MCF 10A (cell line): ENCODE results near the gene FHL1. TPM values are rescaled to one million over a fixed set of nuclear protein-coding genes. Genes with fewer than 3 reads are reported as not detected.

ENCODE experiments used
- BruUV-seq: library from RNA; stranded (reverse); fragments of 400-500 nt; replicated peaks from 2 replicates; lab custom pipeline; 2021; lab: Mats Ljungman, UMichigan
- CTCF ChIA-PET: fragments of 300-600 bp; sonication (Branson Sonifier 250); formaldehyde crosslinking; extraction: SDS; loops from one replicate; lab custom pipeline; 2021; ENCODE audit warnings: antibody characterized with exemption, inconsistent platforms; lab: Yijun Ruan, JAX
- POLR2A ChIA-PET: fragments of 300-600, 350-650 bp; sonication (Branson Sonifier 250); formaldehyde crosslinking; extraction: SDS; loops from one replicate; lab custom pipeline; 2020; ENCODE audit warnings: antibody characterized with exemption, inconsistent platforms; lab: Yijun Ruan, JAX
- DNase-seq: peaks from one replicate; pipeline ENCODE4 v3.0.0-alpha.2; 2018; ENCODE audit not compliant: unreplicated experiment
- H3K27ac Mint-ChIP-seq: one replicate; pipeline ENCODE4 v1.8.0; 2022; ENCODE audit warnings: mild to moderate bottlenecking, low read depth, mixed read lengths; ENCODE audit not compliant: unreplicated experiment
- H3K27me3 Mint-ChIP-seq: one replicate; pipeline ENCODE4 v1.8.0; 2022; ENCODE audit warnings: mixed read lengths; ENCODE audit not compliant: insufficient read depth, unreplicated experiment
- H3K36me3 Mint-ChIP-seq: one replicate; pipeline ENCODE4 v1.8.0; 2022; ENCODE audit warnings: mild to moderate bottlenecking, moderate library complexity, mixed read lengths; ENCODE audit not compliant: insufficient read depth, unreplicated experiment
- H3K4me1 Mint-ChIP-seq: one replicate; pipeline ENCODE4 v1.8.0; 2022; ENCODE audit warnings: mixed read lengths; ENCODE audit not compliant: insufficient read depth, unreplicated experiment
- H3K4me3 Mint-ChIP-seq: one replicate; pipeline ENCODE4 v1.8.0; 2022; ENCODE audit warnings: mild to moderate bottlenecking, moderate library complexity, mixed read lengths; ENCODE audit not compliant: unreplicated experiment
- H3K9me3 Mint-ChIP-seq: one replicate; pipeline ENCODE4 v1.8.0; 2022; ENCODE audit warnings: mixed read lengths; ENCODE audit not compliant: unreplicated experiment
- intact Hi-C: fragments of 100-400 bp; cut with micrococcal nuclease; formaldehyde crosslinking; loops from 2 replicates; pipeline ENCODE4 v1.14.1; 2022
- total RNA-seq: library from RNA; stranded (reverse); gene quantifications from 2 replicates; pipeline ENCODE4 v1.2.3, GENCODE V29; 2022
- TF ChIP-seq, protein P1 (sequence below): fragments of 200-600 bp; IDR thresholded peaks from one replicate; pipeline ENCODE4 v1.8.0; 2022; ENCODE audit warnings: antibody characterized with exemption, mild to moderate bottlenecking; ENCODE audit not compliant: unreplicated experiment

The FHL1 gene
- total RNA-seq, 1 experiment from 2014 or later = 16.6 TPM

DNA sequence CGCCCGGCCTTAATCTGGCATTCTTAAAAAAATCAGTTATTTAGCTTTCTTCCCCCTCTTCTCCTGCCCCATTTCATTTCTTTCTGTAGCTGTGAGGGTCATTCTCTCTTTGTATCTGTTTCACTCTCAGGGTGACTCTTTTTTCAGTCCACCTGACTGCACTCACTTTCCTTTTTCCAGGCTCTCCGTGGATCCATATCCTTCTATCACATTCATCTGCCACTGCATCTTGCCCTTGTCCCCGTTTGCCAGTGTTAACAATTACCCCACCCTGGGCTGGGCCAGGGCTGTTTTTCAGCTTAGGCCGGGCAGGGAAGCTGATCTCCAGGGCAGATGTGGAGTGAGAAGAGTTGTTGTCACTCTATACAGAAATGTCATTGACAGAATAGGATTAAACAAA, 7.7 kb downstream of the FHL1 start:
- no peak for DNase-seq
- H3K27ac Mint-ChIP-seq = no peak overlapping the region
- ChIA-PET POLR2A (interaction anchor here (0.6 kb wide), 1 partner anchor 118 kb away, joined by 3 read pairs; no protein-coding TSS in a partner anchor), CTCF (interaction anchor here (0.7 to 4.2 kb wide), 5 partner anchors 7 to 265 kb away, joined by 3 to 22 read pairs (median 4); no protein-coding TSS in a partner anchor)
- H3K9me3 Mint-ChIP-seq = no peaks in the 10 kb centered on the region
- H3K36me3 Mint-ChIP-seq = no peaks in the 10 kb centered on the region
- intact Hi-C loops = no loop called here
- BruUV-seq = no TSS peak
- TF ChIP-seq, protein P1, sequence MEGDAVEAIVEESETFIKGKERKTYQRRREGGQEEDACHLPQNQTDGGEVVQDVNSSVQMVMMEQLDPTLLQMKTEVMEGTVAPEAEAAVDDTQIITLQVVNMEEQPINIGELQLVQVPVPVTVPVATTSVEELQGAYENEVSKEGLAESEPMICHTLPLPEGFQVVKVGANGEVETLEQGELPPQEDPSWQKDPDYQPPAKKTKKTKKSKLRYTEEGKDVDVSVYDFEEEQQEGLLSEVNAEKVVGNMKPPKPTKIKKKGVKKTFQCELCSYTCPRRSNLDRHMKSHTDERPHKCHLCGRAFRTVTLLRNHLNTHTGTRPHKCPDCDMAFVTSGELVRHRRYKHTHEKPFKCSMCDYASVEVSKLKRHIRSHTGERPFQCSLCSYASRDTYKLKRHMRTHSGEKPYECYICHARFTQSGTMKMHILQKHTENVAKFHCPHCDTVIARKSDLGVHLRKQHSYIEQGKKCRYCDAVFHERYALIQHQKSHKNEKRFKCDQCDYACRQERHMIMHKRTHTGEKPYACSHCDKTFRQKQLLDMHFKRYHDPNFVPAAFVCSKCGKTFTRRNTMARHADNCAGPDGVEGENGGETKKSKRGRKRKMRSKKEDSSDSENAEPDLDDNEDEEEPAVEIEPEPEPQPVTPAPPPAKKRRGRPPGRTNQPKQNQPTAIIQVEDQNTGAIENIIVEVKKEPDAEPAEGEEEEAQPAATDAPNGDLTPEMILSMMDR = no peak
- peaks cover 62% of the 10 kb centered on the region for H3K27me3 Mint-ChIP-seq
- H3K4me1 Mint-ChIP-seq = peaks cover 8% of the 10 kb centered on the region
- H3K4me3 Mint-ChIP-seq = no peak overlapping the region

- H3K27me3 Mint-ChIP-seq = peaks cover 61% of the 10 kb centered on the region
- TF ChIP-seq, protein P1 = no peak
- no TSS peak for BruUV-seq
- intact Hi-C loops = no loop called here
- no peaks in the 10 kb centered on the region for H3K9me3 Mint-ChIP-seq
- no peak for DNase-seq
- POLR2A ChIA-PET = interaction anchor here (0.7 kb wide), 1 partner anchor 127 kb away, joined by 3 read pairs; no protein-coding TSS in a partner anchor
- no peaks in the 10 kb centered on the region for H3K36me3 Mint-ChIP-seq
- H3K4me3 Mint-ChIP-seq = no peak overlapping the region
- CTCF ChIA-PET = interaction anchor here (0.7 to 1.4 kb wide), 2 partner anchors 63 to 129 kb away, joined by 3 to 6 read pairs; no protein-coding TSS in a partner anchor
- H3K27ac Mint-ChIP-seq = no peak overlapping the region
- peaks cover 8% of the 10 kb centered on the region for H3K4me1 Mint-ChIP-seq
Measured at GRCh38 chrX:136156560-136157117, 9.3 kb downstream of the FHL1 start.

DNA sequence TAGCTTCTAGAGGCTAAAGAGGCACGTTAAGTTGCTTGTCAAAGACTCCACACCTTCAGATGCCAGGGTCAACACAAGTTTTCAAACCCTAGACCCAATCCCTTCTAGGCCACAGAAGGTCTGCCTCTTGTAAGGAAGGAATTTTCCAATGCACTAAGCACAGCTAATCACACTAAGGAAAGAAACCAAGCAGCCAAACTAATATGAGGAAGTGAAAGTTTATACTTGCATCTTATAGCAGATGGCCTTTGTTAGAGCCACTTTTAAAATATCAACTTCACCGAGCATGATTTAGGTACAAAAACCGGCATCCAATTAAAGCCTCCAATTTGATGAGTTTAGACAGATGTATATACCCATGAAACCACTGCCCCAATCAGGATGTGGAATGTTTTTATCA, 9.9 kb downstream of the FHL1 start:
- Mint-ChIP-seq H3K27me3 (peaks cover 67% of the 10 kb centered on the region), H3K36me3 (no peaks in the 10 kb centered on the region), H3K4me1 (peaks cover 8% of the 10 kb centered on the region), H3K27ac (no peak overlapping the region), H3K4me3 (no peak overlapping the region), H3K9me3 (no peaks in the 10 kb centered on the region)
- intact Hi-C loops = no loop called here
- TF ChIP-seq, protein P1 = no peak
- DNase-seq = no peak
- BruUV-seq = no TSS peak
- ChIA-PET POLR2A (no interaction called here), CTCF (interaction anchor here (0.7 kb wide), 1 partner anchor 64 kb away, joined by 3 read pairs; no protein-coding TSS in a partner anchor)

DNA sequence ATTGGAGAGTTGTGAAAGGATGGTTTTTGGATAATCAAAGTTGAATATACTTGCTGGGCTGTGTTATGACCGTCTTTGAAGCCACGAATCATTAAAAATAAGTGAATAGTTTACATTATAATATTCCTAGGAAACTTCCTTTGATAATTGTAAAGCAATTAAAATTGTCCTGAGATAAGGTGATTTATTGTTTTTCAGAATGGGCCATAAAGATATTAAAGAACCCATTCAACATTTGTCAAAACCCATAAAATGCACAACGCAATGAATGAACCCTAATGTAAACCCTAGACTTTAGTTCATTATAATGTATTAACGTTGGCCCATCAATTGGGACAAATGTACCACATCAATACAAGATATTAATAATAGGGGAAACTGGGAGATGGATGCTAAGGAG, 11.4 kb downstream of the FHL1 start:
- Mint-ChIP-seq H3K36me3 (no peaks in the 10 kb centered on the region), H3K9me3 (no peaks in the 10 kb centered on the region), H3K27ac (no peak overlapping the region), H3K4me1 (peaks cover 8% of the 10 kb centered on the region), H3K27me3 (peaks cover 82% of the 10 kb centered on the region), H3K4me3 (no peak overlapping the region)
- no peak for DNase-seq
- POLR2A ChIA-PET = no interaction called here
- CTCF ChIA-PET = interaction anchor here (0.5 kb wide), 1 partner anchor 157 kb away, joined by 4 read pairs; no protein-coding TSS in a partner anchor
- TF ChIP-seq, protein P1 = no peak
- BruUV-seq = no TSS peak
- intact Hi-C loops = no loop called here
